ENCODE data around the gene PKIB. TPM values are rescaled to one million over a fixed set of nuclear protein-coding genes. Genes with fewer than 3 reads are reported as not detected.

The PKIB gene
- polyA plus RNA-seq, 1 donor (not counting 4 experiments of a cell fraction or from before 2014, with no cell fraction given): 8.7 TPM

DNA sequence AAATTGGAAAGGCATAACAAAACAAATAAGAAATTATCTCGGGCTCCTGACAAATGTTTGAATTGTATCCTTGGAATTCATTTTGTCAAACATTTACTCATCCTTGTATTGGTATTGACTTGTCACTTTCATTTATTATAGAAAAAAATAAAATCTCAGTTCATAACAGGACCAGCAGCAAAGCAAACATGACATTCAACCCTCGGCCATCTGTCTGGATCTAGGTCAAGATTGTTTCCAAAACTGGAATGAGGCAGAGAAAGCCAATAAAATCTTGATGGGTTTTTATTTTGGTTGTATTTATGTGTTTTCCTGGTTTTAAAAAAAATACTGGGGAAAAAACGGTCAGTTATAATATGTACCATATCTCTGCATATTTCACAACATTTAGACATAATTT lies 126.4 kb downstream of the PKIB start:
- Histone ChIP-seq H3K4me3 (ENCODE audit: control insufficient read depth in 2 of 3, extremely low read depth in 1 of 3, insufficient read depth in 2 of 3, low read depth in 1 of 3, low read length in 3 of 3) (no peak overlapping the region), H2AFZ (ENCODE audit: control insufficient read depth, low read length) (peak overlapping the region; percentile 27), H3K9me1 (ENCODE audit: control insufficient read depth, extremely low read depth, insufficient read depth, low read length) (no peaks in the 10 kb centered on the region), H4K20me1 (ENCODE audit: control insufficient read depth, extremely low read depth, insufficient read depth, low read length) (no peaks in the 10 kb centered on the region), H3K4me1 (ENCODE audit: control insufficient read depth, extremely low read depth, insufficient read depth, low read length) (peaks cover 20% of the 10 kb centered on the region), H3K79me2 (ENCODE audit: control insufficient read depth, insufficient read depth, low read length) (no peaks in the 10 kb centered on the region), H3K36me3 (ENCODE audit: control insufficient read depth in 2 of 2, extremely low read depth in 1 of 2, insufficient read depth in 2 of 2, low read length in 2 of 2) (no peaks in the 10 kb centered on the region), H3K27me3 (ENCODE audit: control insufficient read depth, extremely low read depth, insufficient read depth, low read length) (no peaks in the 10 kb centered on the region), H3K4me2 (ENCODE audit: control insufficient read depth, extremely low read depth, insufficient read depth, low read depth, low read length) (peak overlapping the region; percentile 53), H3K27ac (ENCODE audit: control insufficient read depth, insufficient read depth, low read length) (peak overlapping the region; percentile 94), H3K9me3 (ENCODE audit: control insufficient read depth, low read depth, low read length) (no peaks in the 10 kb centered on the region), H3K9ac (ENCODE audit: control insufficient read depth, extremely low read depth, insufficient read depth, low read length) (peak overlapping the region; percentile 31)
- FAIRE-seq (no peak), DNase-seq (ENCODE audit: low read depth, low spot score) (no peak)
- TF ChIP-seq EZH2 (IDR thresholded peaks at IDR 0.05; ENCODE audit: low read length): no peak
- TF ChIP-seq, protein P1, sequence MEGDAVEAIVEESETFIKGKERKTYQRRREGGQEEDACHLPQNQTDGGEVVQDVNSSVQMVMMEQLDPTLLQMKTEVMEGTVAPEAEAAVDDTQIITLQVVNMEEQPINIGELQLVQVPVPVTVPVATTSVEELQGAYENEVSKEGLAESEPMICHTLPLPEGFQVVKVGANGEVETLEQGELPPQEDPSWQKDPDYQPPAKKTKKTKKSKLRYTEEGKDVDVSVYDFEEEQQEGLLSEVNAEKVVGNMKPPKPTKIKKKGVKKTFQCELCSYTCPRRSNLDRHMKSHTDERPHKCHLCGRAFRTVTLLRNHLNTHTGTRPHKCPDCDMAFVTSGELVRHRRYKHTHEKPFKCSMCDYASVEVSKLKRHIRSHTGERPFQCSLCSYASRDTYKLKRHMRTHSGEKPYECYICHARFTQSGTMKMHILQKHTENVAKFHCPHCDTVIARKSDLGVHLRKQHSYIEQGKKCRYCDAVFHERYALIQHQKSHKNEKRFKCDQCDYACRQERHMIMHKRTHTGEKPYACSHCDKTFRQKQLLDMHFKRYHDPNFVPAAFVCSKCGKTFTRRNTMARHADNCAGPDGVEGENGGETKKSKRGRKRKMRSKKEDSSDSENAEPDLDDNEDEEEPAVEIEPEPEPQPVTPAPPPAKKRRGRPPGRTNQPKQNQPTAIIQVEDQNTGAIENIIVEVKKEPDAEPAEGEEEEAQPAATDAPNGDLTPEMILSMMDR (optimal IDR thresholded peaks at IDR 0.05 in 1 of 3, IDR thresholded peaks at IDR 0.05 in 1 of 3, conservative IDR thresholded peaks at IDR 0.05 in 1 of 3; ENCODE audit: extremely low read depth in 1 of 3, insufficient read depth in 2 of 3, low read length in 3 of 3): no peak
- dilution Hi-C loops (cut with MboI; ENCODE audit: extremely low pct_ligation_motif_present, low sequenced_read_pairs): no loop called here

DNA sequence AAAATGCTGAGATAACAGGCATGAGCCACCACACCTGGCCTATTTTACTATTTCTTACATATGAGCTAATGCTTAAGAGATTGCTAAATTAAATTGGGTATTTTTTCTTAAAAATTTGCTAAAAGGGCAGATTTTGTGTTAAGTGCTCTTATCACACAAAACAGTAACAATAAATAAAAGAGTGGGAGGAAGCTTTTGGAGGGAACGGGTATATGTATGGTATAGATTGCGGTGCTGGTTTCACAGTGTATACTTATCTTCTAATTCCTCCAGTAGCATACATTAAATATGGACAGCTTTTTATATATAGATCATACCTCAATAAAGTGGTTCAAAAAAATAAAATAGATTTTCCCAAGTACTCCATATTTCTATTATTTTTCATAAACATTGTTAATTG lies 129.9 kb downstream of the PKIB start:
- Histone ChIP-seq H3K4me3 (ENCODE audit: control insufficient read depth in 2 of 3, extremely low read depth in 1 of 3, insufficient read depth in 2 of 3, low read depth in 1 of 3, low read length in 3 of 3) (no peak overlapping the region), H3K79me2 (ENCODE audit: control insufficient read depth, insufficient read depth, low read length) (no peaks in the 10 kb centered on the region), H3K27ac (ENCODE audit: control insufficient read depth, insufficient read depth, low read length) (no peak overlapping the region), H3K9me3 (ENCODE audit: control insufficient read depth, low read depth, low read length) (no peaks in the 10 kb centered on the region), H4K20me1 (ENCODE audit: control insufficient read depth, extremely low read depth, insufficient read depth, low read length) (no peaks in the 10 kb centered on the region), H3K27me3 (ENCODE audit: control insufficient read depth, extremely low read depth, insufficient read depth, low read length) (no peaks in the 10 kb centered on the region), H3K9me1 (ENCODE audit: control insufficient read depth, extremely low read depth, insufficient read depth, low read length) (no peaks in the 10 kb centered on the region), H2AFZ (ENCODE audit: control insufficient read depth, low read length) (no peak overlapping the region), H3K9ac (ENCODE audit: control insufficient read depth, extremely low read depth, insufficient read depth, low read length) (no peak overlapping the region), H3K4me1 (ENCODE audit: control insufficient read depth, extremely low read depth, insufficient read depth, low read length) (peaks cover 17% of the 10 kb centered on the region), H3K36me3 (ENCODE audit: control insufficient read depth in 2 of 2, extremely low read depth in 1 of 2, insufficient read depth in 2 of 2, low read length in 2 of 2) (no peaks in the 10 kb centered on the region), H3K4me2 (ENCODE audit: control insufficient read depth, extremely low read depth, insufficient read depth, low read depth, low read length) (no peak overlapping the region)
- TF ChIP-seq, protein P1 (optimal IDR thresholded peaks at IDR 0.05 in 1 of 3, IDR thresholded peaks at IDR 0.05 in 1 of 3, conservative IDR thresholded peaks at IDR 0.05 in 1 of 3; ENCODE audit: extremely low read depth in 1 of 3, insufficient read depth in 2 of 3, low read length in 3 of 3): no peak
- TF ChIP-seq EZH2 (IDR thresholded peaks at IDR 0.05; ENCODE audit: low read length): no peak
- FAIRE-seq: no peak
- dilution Hi-C loops (cut with MboI; ENCODE audit: extremely low pct_ligation_motif_present, low sequenced_read_pairs): no loop called here
- no peak for DNase-seq (ENCODE audit: low read depth, low spot score)
